Measurements from ENCODE around the gene TSHZ2.

Gene TSHZ2

DNA sequence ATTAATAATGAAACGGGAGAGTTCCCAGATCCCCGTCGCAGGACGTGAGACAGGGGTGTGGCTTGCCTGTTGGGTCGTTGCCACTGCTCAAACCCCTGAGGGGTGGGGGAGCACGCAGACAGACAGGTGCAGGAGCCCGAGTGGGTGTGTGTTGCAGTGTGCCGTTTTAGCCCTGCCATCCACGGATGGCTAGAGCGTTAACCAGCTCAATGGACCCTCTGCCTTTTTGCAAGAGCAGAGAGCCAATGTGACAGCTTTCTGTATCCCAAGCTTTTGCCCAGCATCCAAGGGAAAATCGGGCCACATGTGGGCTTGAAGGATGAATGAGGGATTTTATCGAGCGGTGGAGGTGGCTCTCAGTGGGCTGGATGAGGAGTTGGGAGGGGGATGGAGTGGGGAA is 237.9 kb downstream of the TSHZ2 start:
- DNase-seq (ENCODE audit: low spot score): no peak

DNA sequence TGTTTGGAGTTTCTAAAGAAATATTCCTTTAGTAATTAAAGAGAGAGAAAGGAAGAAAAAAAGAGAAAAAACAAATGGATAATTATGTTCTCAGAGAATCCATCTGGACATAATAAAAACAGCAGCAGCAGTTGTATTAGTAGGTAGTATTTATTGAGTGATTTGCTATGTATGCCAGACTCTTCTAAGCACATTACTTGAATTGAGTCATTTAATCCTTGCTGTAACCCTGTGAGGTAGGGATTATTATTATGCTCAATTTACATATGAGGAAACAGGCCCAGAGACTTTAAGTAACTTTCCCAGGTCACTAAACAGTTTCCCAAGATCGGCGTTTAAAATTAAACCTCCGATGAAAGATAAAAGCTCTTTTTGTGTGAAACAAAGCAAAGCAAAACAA is 238.8 kb downstream of the TSHZ2 start:
- DNase-seq (ENCODE audit: low spot score): no peak

DNA sequence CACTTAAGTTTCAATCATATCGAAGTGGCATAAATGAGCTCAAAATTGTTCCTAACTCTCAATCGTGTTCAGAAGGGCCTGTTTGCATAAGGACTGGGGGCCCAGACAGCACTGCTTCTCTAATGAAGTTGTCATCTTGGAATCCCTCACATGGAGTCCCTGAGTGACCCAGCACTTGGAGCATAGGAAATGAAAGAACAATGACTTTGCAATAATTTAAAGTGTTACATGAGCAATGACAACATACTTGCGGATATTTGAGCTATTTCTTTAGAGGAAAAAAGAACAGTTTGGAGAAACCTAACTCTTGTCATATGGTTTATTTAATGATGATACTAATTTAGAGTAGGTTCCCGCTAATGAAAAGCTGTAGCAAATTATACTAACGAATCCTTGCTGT is 239.9 kb downstream of the TSHZ2 start:
- no peak for DNase-seq (ENCODE audit: low spot score)

DNA sequence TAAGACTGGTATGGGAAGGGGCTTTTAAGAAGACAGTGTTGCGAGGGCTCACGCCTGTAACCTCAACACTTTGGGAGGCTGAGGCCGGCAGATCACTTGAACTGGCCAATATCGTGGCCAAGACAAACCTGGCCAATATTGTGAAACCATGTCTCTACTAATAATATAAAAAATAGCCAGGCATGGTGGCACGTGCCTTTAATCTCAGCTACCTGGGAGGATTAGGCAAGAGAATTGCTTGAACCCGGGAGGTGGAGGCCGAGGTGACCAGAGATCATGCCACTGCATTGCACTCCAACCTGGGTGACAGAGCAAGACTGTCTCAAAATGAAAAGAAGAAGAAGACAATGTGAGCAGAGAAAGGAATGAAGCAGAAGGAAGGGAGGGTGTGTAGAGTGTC is 242.2 kb downstream of the TSHZ2 start:
- DNase-seq (ENCODE audit: low spot score): no peak

DNA sequence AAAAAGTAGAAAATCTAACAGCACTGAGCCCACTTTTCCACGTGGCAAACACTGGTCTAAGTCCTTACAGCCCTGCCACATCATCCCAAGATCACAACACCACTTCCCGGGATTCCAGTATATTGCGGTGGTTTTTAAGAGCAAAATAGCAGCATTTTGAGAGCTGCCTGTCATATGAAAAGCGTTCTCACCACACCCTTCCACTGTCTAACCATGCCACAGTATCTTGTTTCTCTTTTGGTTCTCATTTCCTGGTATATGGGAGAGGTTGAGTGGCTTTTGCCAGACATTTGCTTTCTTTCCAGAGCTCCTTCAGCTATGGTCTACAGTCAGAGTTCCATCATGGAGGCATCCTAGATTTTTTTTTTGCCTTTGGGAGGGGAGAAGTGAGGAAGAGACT is 243.0 kb downstream of the TSHZ2 start:
- DNase-seq (ENCODE audit: low spot score): no peak

DNA sequence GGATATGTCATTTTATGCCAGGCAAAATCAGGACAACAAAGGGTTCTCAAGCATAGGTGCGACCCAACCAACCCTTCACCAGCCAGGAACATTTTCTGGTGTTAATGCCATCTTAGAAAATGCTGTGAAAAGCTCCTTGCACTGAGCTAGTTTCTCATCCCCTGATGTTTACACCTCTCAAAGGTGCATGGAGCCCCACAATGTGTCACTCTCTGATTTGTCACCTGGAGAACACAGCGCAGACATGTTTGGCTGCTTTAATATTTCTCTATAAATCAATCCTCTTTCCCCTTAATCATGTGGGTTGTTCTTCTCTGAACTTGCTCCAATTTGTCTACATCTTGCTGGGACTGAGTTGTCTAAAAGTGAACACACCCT is 244.3 kb downstream of the TSHZ2 start:
- DNase-seq (ENCODE audit: low spot score): no peak

DNA sequence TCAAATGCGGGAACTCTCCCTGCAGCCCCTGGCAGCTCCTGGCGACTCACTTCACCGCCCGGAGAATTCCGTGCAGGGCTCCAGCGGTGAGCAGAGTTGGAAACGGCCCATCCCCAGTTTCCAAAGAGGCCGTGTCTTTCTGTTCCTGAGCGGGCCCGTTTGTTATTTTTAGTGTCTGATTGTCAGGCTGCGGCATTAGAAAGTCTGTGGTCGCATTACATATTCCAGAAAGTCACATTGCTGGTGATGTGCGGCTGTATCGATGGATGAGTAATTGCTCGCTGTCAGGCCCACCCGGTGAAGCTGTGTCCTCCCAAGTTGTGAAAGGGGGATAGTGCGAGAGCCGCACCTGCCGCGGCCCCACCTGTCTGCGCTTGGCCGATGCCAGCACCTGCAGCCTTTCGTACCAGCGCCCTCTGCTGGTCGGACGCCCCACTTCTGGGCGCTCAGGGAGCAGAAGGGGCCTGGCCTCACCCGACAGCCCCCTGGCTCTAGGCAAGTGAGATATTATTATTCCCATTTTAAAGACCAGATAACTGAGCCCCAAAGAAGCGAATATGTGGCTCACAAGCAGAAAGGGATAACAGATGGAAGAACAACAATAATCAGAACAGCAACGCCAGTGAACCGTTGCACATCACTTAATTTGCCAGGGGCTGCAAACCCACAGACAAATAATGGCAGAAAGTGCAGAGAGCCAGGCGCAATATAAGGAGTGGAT is 244.9 kb downstream of the TSHZ2 start:
- DNase-seq (ENCODE audit: low spot score): peak; percentile 73

DNA sequence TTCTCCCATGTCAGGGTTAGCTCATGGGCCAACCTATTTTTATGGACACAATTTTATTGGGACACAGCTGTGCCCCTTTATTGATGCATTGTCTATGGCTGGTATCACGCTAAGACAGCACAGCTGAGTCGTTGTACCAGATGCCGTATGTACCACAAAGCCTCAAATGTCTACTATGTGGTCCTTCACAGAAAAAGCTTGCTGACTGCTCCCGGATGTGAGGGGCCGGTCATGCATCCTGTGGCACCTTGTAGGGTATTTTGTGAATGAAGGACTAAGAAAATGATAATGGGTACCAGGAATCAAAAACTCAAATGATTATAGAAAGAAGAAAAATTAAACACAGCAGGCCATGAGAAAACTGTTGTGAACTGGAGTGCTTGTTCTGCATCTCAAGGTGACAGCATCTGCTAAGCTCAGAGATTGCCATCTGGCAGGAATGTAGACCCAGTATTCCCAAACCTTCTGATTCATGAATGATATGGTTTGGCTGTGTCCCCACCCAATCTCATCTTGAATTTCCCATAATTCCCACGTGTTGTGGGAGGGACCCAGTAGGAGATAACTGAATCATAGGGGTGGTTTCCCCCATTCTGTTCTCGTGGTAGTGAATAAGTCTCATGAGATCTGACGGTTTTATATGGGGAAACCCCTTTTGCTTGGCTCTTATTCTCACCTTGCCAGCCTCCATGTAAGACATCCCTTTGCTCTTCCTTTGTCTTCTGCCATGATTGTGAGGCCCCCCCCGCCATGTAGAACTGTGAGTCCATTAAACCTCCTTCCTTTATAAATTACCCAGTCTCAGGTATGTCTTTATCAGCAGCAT is 248.5 kb downstream of the TSHZ2 start:
- DNase-seq (ENCODE audit: low spot score): no peak

DNA sequence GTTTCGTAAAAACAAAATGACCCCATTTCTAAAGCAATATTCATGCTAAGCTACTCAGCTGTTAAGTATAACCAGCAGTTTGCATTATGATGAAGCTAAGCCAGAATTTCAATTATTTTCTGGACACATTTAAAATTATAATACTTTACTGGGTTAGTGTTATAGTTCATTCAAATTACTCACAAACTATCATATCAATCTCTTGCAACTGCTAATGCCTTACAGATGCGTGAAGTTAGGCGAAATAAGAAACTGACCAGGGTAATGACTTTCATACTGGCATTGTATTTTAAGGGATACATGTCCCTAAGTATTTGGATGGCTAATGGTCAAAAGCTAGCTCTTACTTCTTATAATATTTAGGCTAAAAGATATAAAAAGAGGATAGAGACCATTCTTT is 249.6 kb downstream of the TSHZ2 start:
- no peak for DNase-seq (ENCODE audit: low spot score)

DNA sequence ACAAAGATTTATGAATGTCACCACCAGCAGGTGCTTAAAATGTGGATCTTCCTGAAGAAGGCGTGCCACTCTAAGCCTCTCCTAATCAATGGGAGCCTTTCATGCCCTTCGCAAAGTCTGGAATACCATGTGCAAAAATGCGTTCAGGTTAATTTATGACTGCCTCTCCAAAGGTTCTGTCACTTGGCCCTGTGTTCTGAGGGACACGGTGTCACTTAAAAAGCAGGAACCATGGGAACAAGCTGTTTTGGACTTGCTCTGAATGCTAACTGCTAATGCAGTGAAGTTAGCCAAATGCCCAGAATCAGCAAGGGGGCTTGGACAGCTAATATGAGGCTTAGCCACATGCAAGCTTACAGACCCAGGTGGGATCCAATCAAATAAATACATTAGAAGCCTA is 250.3 kb downstream of the TSHZ2 start:
- DNase-seq (ENCODE audit: low spot score): no peak

DNA sequence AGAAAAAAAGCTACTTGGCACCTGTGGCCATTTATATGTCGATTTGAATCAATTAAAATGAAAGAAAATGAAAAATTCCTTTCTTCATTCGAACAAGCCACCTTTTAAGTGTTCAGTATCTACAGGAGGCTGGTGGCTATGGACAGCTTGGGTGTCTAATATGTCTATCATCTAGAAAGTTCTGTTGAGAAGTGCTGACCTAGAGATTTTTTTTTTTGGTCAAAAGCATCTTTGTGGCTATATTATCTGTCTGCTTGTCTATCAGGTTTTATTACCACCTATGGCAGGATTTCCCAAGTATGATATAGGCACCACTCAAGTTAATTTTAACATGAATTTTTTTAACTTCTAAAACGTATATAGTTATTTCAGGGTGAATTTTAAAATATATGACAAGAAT is 250.8 kb downstream of the TSHZ2 start:
- no peak for DNase-seq (ENCODE audit: low spot score)

DNA sequence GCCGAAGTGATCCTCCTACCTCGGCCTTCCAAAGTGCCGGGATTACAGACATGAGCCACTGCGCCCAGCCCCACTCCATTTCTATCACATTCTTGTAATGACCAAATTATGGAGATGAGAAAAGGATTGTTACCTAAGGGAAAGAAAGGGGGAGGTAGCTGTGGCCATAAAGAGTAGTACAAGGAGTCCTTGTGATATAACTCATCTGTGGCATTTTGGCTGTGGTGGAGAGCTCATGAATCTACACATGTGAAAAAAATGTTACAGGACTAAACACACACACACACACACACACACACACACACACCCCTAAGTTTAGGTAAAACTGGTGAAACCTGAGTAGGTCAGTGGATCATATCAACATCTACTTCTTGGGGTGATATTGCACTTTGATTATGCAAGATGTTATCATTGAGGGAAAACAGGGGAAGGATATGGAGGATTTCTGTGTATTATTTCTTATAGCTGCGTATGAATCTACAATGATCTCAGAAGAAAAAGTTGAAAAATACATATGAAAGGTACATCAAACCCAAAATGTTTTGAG is 251.5 kb downstream of the TSHZ2 start:
- no peak for DNase-seq (ENCODE audit: low spot score)

DNA sequence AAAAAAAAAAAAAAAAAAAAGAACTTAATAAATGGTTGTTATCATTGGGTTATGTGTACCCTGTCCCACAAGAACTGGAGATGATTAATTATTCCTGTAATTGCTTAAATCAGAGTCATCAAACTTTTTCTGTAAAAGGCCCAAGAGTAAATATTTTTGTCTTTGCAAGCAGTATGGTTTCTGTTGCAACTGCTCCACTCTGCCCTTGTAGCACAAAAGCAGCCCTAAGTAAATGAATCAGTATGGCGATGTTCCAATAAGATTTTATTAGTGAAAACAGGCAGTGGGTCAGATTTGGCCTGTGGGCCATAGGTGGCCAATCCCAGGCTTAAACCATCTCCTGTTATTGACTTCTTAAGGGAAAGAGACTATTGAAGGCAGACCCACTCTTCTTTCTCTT is 252.7 kb downstream of the TSHZ2 start:
- no peak for DNase-seq (ENCODE audit: low spot score)

DNA sequence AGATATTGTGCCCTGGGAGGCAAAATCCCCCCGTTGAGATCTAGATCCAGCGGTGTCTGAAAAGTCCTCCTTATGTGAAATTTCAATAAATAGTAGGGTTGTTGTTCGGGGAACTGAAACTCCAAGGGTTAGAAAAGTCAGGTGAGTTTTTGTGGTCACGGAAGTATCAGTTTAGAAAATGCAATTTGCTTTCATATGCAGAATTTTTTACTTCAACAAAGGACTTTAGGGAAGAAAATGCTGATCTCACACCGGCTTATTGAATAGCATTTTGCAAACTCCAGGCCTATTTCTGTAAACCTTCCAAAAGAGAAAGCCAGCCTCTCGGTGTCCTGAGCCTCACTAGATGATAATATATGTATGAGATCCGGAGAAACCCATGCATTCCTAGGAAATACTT is 254.7 kb downstream of the TSHZ2 start:
- DNase-seq (ENCODE audit: low spot score): no peak

DNA sequence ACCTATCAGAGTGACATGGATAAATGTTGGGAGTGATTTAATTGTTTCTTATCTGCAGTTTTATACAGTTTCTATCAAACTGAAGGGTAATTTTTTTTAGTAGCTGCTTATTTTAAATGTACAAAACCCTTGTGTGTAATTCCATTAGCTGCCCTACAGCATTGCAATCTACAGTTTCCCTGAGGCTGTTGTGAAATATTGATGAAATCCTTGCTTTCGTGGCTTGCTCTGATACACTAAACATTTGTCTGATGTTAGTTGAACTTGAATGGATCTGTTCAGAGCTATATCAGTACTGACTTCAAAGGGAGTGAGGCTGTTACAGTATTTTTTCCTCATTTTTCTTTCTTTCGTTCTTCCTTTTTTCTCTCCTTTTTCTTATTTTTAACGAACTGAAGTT is 255.4 kb downstream of the TSHZ2 start:
- no peak for DNase-seq (ENCODE audit: low spot score)

DNA sequence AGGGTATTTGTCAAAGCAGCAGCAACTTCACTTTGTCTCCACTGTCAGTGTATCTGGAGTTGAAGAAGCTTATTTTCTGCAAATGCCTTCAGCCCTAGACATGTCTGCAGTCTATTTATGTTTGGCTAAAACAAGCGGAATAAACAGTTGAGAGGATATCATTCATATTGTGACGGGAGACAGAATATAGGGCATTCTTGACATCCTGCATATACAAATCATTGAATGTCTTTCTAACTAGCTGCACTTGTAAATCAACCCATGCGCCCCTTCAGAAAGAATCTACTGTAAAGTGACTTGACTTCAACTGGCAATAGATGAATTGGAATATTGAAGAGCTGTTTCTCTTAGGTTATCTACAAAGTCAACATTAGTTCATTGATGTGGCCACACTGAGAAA is 258.9 kb downstream of the TSHZ2 start:
- no peak for DNase-seq (ENCODE audit: low spot score)

DNA sequence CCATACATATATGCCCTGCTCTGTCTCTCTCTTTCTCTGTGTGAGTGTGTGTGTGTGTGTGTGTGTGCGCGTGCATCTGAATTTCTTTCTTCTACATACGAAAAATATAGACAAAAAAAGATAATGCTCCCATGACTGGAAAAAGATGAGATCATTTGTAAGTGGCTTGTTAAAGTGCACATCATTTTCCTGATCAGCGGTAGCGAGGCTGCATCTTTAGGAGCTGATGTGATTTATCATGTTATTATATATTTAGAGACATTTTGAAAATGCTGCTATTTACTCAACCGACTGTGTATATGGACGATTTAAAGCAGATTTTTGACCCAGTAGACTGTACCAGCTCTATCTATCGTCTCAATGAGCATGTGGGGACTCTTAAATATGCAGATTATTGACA is 265.3 kb downstream of the TSHZ2 start:
- DNase-seq (ENCODE audit: low spot score): no peak

DNA sequence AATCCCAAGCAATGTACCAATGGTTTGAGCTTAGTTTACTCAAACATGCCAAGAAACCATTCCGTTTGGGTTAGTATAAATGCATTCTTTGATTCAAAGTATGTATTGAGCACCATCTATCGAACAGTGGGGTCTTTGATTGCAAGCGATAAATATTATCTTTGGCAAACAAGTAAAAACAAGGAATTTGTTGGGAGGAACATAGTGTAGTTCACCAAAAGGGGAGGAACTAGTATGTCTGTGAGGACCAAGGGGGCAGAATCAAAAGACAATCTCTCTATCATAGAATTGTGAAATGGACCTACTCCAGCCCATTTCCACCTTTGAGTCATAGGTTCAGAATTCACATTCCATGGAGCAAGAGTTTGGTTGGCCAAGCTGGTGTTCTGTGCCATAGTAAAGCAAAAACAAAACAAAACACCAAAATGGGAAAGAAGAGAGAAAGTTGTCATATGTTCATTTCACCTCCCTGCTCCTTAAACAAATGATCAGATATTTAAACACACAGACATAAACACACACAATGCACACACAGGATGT is 266.0 kb downstream of the TSHZ2 start:
- no peak for DNase-seq (ENCODE audit: low spot score)

DNA sequence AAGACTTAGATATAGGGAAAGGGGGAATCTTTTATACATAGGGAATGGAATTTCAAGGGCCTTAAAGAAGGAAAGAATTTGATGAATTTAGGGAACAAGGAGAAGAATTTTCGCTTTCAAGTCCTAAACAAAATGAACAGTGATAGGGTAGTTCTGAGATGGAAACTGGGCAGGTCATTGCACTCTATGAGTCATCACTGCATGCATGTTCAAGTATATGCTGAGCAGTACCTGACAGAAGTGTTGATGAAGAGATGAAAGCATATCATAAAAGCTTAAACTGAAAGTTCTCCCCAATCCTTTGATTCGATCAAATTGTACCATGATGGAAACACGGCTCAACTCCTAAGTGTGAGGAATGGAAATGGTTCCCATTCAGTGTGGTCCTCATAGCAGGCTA is 271.0 kb downstream of the TSHZ2 start:
- DNase-seq (ENCODE audit: low spot score): no peak

DNA sequence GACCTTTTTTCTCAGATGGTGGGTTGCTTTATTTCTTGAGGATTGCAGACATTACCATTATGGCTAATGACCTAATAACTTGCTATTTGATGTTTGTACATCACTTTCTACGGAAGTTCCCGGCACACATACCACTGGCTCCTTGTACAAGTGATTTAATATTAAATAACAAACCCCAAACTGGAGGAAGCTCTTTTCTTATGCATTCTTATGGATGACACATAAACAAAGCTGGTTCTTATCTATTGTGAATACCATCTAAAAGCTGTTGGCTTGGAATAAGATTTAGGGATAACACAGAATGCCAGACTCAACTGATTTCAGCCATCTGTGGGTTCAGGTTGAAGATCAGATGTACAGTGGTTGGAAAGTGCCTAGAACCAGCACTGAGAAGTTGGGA is 272.6 kb downstream of the TSHZ2 start:
- DNase-seq (ENCODE audit: low spot score): no peak

DNA sequence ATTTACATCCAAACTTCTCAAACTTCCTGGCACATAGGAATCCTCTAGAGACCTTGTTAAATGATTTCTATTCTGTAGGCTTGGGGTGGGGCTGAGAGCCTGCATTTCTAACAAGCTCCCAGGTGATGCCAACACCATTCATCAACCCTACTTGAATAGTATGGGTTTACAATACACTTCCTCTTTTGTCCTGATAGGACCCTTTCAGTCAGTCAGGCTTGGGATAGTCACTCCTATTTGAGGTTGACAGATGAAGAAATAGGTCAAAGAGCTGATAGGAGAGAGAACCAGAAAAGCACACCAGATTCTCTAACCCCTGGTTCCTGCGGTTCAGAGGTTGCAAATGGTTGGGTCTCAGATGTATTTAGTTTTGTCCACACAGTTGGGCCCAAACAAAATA is 273.4 kb downstream of the TSHZ2 start:
- DNase-seq (ENCODE audit: low spot score): no peak

DNA sequence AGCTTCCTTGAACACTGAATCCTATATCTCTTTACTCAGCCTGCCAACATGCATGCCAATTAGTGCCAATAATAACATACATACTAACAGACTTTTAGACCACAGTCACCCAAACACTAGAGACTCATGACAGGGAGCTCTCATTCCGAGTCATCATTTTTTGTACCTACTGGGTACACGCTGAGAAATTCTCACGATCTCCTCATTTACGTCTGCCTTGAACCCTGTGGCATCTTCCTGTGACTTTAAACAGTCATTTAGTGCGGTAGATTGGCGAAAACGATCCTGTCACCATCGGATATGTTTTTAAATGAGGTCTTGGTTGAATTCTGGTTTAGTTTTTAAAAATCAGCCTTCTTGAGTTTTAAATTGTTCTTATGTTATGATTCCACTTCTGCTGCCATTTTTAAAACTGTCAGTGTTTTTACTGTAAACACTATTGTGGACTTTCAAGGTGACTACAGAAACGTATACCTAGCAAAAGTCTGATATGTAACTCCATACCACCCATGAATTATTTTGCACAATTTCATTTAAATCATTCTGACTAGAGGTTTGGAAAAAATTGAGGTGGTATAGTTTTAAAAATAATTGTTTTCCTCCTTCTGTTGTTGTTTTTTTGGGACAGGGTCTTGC is 275.4 kb downstream of the TSHZ2 start:
- DNase-seq (ENCODE audit: low spot score): no peak

DNA sequence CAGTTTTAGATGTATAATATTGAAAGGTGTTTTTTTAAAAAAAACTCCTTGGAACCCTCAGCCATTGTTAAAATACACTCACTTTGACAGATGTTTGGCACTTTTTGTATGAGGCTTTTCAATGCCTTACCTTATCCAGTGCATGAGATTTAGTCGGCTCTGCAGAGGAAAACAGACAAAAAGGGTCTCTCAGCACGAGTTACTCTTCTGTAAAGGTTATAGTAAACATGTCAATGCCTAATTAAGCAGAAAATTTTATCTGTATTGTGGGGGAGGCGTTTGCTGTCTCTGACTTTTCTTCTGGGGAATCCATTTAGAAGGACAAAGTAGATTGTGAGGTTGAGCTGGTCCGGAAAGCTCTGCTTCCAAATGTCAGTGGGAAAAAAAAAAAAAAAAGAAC is 278.3 kb downstream of the TSHZ2 start:
- no peak for DNase-seq (ENCODE audit: low spot score)

Data from germinal center (tissue), 1 donor.